HUES6 (cell line): ENCODE results near the gene GPR150.
A peak's percentile ranks its signal among the peaks of the same experiment; 100 is the strongest.

Experiments
- H3K27ac ChIP-seq: 2 replicates; pipeline ENCODE4 v1.7.0; 2013; ENCODE audit warnings: low read depth, mild to moderate bottlenecking, low read length, inconsistent platforms
- H3K27me3 ChIP-seq: 2 replicates; pipeline ENCODE4 v1.6.1; 2013; ENCODE audit warnings: low read length; ENCODE audit not compliant: control insufficient read depth, insufficient read depth
- H3K36me3 ChIP-seq: 2 replicates; pipeline ENCODE4 v1.6.1; 2013; ENCODE audit warnings: low read length; ENCODE audit not compliant: control insufficient read depth, insufficient read depth
- H3K4me1 ChIP-seq: 2 replicates; pipeline ENCODE4 v1.6.1; 2013; ENCODE audit warnings: low read length; ENCODE audit not compliant: control insufficient read depth, insufficient read depth
- H3K4me3 ChIP-seq: 2 replicates; pipeline ENCODE4 v1.5.1; 2013; ENCODE audit warnings: low read depth, low read length
- H3K9ac ChIP-seq: one replicate; pipeline ENCODE4 v1.6.1; 2013; ENCODE audit warnings: mild to moderate bottlenecking, low read length
- H3K9me3 ChIP-seq: 2 replicates; pipeline ENCODE4 v1.6.1; 2013; ENCODE audit warnings: low read depth, low read length; ENCODE audit not compliant: control insufficient read depth, insufficient read depth

GPR150 gene

GRCh38 chr5:95609711-95610110, 10.2 kb upstream of the GPR150 start:
- Histone ChIP-seq H3K27me3 (no peaks in the 10 kb centered on the region), H3K4me1 (no peaks in the 10 kb centered on the region), H3K9me3 (peaks cover 12% of the 10 kb centered on the region; the same call in 1 of the 2 replicates), H3K36me3 (no peaks in the 10 kb centered on the region), H3K4me3 (no peak overlapping the region), H3K9ac (no peak overlapping the region), H3K27ac (no peak overlapping the region)

DNA sequence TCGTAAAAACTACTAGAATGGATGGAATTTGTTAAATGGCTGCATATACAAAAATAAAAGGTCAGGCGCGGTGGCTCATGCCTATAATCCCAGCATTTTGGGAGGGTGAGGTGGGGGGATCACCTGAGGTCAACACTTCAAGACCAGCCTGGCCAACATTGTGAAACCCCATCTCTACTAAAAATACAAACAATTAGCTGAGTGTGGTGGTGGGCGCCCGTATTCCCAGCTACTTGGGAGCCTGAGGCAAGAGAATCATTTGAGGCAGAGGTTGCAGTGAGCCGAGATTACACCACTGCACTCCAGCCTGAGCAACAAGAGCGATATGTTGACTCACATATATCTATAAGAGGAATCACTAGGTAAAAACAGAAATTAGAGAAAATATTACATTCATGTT, 9.3 kb upstream of the GPR150 start:
- H3K36me3 ChIP-seq, result no peaks in the 10 kb centered on the region
- H3K9me3 ChIP-seq, result peaks cover 12% of the 10 kb centered on the region; the same call in 1 of the 2 replicates

GRCh38 chr5:95611396-95611795, 8.5 kb upstream of the GPR150 start:
- Histone ChIP-seq H3K4me3 (no peak overlapping the region), H3K27me3 (no peaks in the 10 kb centered on the region)

More for the DNA sequence above, 9.3 kb upstream of the GPR150 start:
- no peak overlapping the region for H3K27ac ChIP-seq
- H3K4me1 ChIP-seq, result no peaks in the 10 kb centered on the region
- no peak overlapping the region for H3K4me3 ChIP-seq
- no peaks in the 10 kb centered on the region for H3K27me3 ChIP-seq
- no peak overlapping the region for H3K9ac ChIP-seq

GRCh38 chr5:95613514-95613913, 6.4 kb upstream of the GPR150 start:
- Histone ChIP-seq H3K27me3 (peaks cover 8% of the 10 kb centered on the region), H3K4me1 (no peaks in the 10 kb centered on the region), H3K9ac (no peak overlapping the region), H3K27ac (no peak overlapping the region), H3K4me3 (no peak overlapping the region), H3K36me3 (no peaks in the 10 kb centered on the region), H3K9me3 (peaks cover 12% of the 10 kb centered on the region; the same call in 1 of the 2 replicates)

More at GRCh38 chr5:95611396-95611795, 8.5 kb upstream of the GPR150 start:
- Histone ChIP-seq H3K9me3 (peaks cover 12% of the 10 kb centered on the region; the same call in 1 of the 2 replicates), H3K27ac (no peak overlapping the region), H3K36me3 (no peaks in the 10 kb centered on the region), H3K4me1 (no peaks in the 10 kb centered on the region), H3K9ac (no peak overlapping the region)

DNA sequence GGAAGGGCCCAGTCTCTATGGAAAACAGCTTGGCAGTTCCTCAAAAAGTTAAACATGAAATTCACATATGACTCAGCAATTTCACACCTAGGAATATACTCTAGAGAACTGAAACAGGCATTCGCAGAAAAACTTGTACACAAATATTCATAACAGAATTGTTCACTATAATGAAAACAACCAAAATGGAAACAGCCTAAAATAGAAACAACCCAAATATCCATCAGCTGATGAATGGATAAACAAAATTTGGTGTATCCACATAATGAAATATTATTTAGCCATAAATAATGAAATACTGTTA, 4.8 kb upstream of the GPR150 start:
- H3K4me3 ChIP-seq, result no peak overlapping the region
- no peak overlapping the region for H3K9ac ChIP-seq
- no peak overlapping the region for H3K27ac ChIP-seq
- peaks cover 24% of the 10 kb centered on the region for H3K27me3 ChIP-seq
- H3K36me3 ChIP-seq, result no peaks in the 10 kb centered on the region
- H3K4me1 ChIP-seq, result 0 out of 2 replicates have a peak, but pooled peaks cover 5% of the 10 kb centered on the region
- H3K9me3 ChIP-seq, result peaks cover 12% of the 10 kb centered on the region; the same call in 1 of the 2 replicates

GRCh38 chr5:95617057-95617456, 2.8 kb upstream of the GPR150 start:
- H3K4me1 ChIP-seq, result 0 out of 2 replicates have a peak, but pooled peaks cover 8% of the 10 kb centered on the region
- no peak overlapping the region for H3K4me3 ChIP-seq
- peaks cover 12% of the 10 kb centered on the region; the same call in 1 of the 2 replicates for H3K9me3 ChIP-seq

DNA sequence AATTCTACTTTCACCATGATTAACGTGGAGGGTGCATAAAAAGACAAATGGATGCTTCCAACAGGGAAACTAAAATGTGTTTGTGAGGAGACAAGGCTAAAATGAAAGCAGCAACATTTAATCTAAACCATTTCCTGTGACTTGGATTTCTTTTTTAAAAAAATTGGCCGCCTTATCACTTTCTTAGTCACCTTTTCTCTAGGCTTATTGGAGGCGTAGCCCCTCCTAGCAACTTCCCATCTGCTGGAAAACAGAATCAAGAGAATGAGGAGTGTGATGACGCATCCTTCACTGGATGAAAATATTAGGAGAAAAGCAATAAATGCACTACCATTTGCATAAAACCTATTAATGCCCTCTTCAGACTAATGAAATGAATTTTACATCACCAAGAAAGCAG, 791 bp upstream of the GPR150 start:
- H3K4me1 ChIP-seq, result 0 out of 2 replicates have a peak, but pooled peaks cover 8% of the 10 kb centered on the region
- H3K36me3 ChIP-seq, result no peaks in the 10 kb centered on the region
- no peak overlapping the region for H3K9ac ChIP-seq
- 0 out of 2 replicates have a peak, but pooled peaks cover 1% of the 10 kb centered on the region for H3K9me3 ChIP-seq
- peaks cover 63% of the 10 kb centered on the region for H3K27me3 ChIP-seq
- no peak overlapping the region for H3K27ac ChIP-seq
- H3K4me3 ChIP-seq, result no peak overlapping the region

More at GRCh38 chr5:95617057-95617456, 2.8 kb upstream of the GPR150 start:
- no peak overlapping the region for H3K9ac ChIP-seq
- no peaks in the 10 kb centered on the region for H3K36me3 ChIP-seq
- H3K27me3 ChIP-seq, result peaks cover 44% of the 10 kb centered on the region
- H3K27ac ChIP-seq, result no peak overlapping the region

- Histone ChIP-seq H3K9me3 (no peaks in the 10 kb centered on the region), H3K4me3 (peak overlapping the region; percentile 61), H3K9ac (no peak overlapping the region), H3K27me3 (peaks cover 63% of the 10 kb centered on the region), H3K27ac (no peak overlapping the region), H3K4me1 (0 out of 2 replicates have a peak, but pooled peaks cover 8% of the 10 kb centered on the region), H3K36me3 (no peaks in the 10 kb centered on the region)
These were observed 315 bp upstream of the GPR150 start for GRCh38 chr5:95619514-95620029.

GRCh38 chr5:95620870-95621838, 1.3 kb downstream of the GPR150 start:
- Histone ChIP-seq H3K36me3 (no peaks in the 10 kb centered on the region), H3K9ac (peak overlapping the region; percentile 45), H3K4me1 (0 out of 2 replicates have a peak, but pooled peaks cover 8% of the 10 kb centered on the region), H3K9me3 (no peaks in the 10 kb centered on the region), H3K27me3 (peaks cover 63% of the 10 kb centered on the region), H3K27ac (no peak overlapping the region), H3K4me3 (peak overlapping the region; percentile 61)

GRCh38 chr5:95621839-95622629, 2.1 kb downstream of the GPR150 start:
- H3K27ac ChIP-seq, result no peak overlapping the region
- no peak overlapping the region for H3K9ac ChIP-seq
- peaks cover 63% of the 10 kb centered on the region for H3K27me3 ChIP-seq
- H3K4me1 ChIP-seq, result 0 out of 2 replicates have a peak, but pooled peaks cover 8% of the 10 kb centered on the region
- H3K36me3 ChIP-seq, result no peaks in the 10 kb centered on the region
- H3K9me3 ChIP-seq, result no peaks in the 10 kb centered on the region; the same call in 1 of the 2 replicates
- peak overlapping the region; percentile 61 for H3K4me3 ChIP-seq
